Measurements from ENCODE around the gene PBRM1. TPM values are rescaled to one million over a fixed set of nuclear protein-coding genes. Genes with fewer than 3 reads are reported as not detected.

Gene PBRM1
- total and polyA plus RNA-seq, 2 of the 13 experiments (the other 11 are each of a cell fraction or from before 2014, with no cell fraction given): 10.9 to 33.2 TPM

DNA sequence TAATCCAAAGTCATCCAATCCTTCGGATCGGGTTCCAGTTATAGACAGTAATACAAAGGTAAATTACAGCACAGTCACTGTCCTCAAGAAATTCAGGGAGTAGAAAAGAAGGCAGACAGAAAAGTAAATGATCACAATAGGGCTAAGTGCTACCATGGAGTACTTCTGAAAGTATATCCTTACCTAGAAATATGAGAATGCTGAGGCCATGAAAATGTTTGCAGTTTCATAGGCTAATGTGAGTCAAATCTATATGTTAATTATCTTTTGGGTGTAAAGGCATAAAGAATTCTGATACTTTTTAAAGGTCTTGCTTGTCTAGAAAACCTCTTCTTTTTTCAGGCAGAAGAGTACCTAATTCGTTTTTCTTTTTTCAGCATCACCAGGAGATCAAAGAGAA lies 29.8 kb downstream of the PBRM1 start:
- FAIRE-seq (no peak), DNase-seq (ENCODE audit: low spot score) (no peak), ATAC-seq (no peak)
- no peak overlapping the region for H3K4me2 ChIP-seq (ENCODE audit: low read depth, low read length)
- POLR2A ChIA-PET: no interaction called here
- H4K20me1 ChIP-seq (ENCODE audit: insufficient read depth, low read length): no peaks in the 10 kb centered on the region
- H3K27ac ChIP-seq (ENCODE audit: extremely low read length, insufficient read depth, low read length): no peak overlapping the region
- TF ChIP-seq TRIM24 (CRISPR knock-in tag; IDR thresholded peaks at IDR 0.05) (no peak), KLF6 (CRISPR knock-in tag; IDR thresholded peaks at IDR 0.05) (no peak), ZNF674 (CRISPR knock-in tag; IDR thresholded peaks at IDR 0.05; ENCODE audit: low read depth) (no peak), SMAD1 (CRISPR knock-in tag; IDR thresholded peaks at IDR 0.05; ENCODE audit: borderline replicate concordance, low read depth) (no peak), ZBTB2 (CRISPR knock-in tag; IDR thresholded peaks at IDR 0.05; ENCODE audit: low read depth) (no peak), ETV5 (CRISPR knock-in tag; IDR thresholded peaks at IDR 0.05; ENCODE audit: borderline replicate concordance) (no peak), ZBTB37 (CRISPR knock-in tag; IDR thresholded peaks at IDR 0.05) (no peak), ZNF12 (CRISPR knock-in tag; IDR thresholded peaks at IDR 0.05) (no peak), HNRNPK (IDR thresholded peaks at IDR 0.05; ENCODE audit: low read depth, low read length, poor library complexity, severe bottlenecking) (no peak)
- TF ChIP-seq, protein P1, sequence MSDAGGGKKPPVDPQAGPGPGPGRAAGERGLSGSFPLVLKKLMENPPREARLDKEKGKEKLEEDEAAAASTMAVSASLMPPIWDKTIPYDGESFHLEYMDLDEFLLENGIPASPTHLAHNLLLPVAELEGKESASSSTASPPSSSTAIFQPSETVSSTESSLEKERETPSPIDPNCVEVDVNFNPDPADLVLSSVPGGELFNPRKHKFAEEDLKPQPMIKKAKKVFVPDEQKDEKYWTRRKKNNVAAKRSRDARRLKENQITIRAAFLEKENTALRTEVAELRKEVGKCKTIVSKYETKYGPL (CRISPR knock-in tag; IDR thresholded peaks at IDR 0.05): no peak
- TF ChIP-seq, protein P2, sequence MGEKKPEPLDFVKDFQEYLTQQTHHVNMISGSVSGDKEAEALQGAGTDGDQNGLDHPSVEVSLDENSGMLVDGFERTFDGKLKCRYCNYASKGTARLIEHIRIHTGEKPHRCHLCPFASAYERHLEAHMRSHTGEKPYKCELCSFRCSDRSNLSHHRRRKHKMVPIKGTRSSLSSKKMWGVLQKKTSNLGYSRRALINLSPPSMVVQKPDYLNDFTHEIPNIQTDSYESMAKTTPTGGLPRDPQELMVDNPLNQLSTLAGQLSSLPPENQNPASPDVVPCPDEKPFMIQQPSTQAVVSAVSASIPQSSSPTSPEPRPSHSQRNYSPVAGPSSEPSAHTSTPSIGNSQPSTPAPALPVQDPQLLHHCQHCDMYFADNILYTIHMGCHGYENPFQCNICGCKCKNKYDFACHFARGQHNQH (CRISPR knock-in tag; IDR thresholded peaks at IDR 0.05): no peak
- no peak overlapping the region for H3K9ac ChIP-seq (ENCODE audit: insufficient read depth, low read depth, low read length)
- H3K4me3 ChIP-seq (replicated peaks in 1 of 3; ENCODE audit: insufficient read depth in 1 of 3, low read depth in 2 of 3, low read length in 3 of 3): no peak overlapping the region
- in situ Hi-C loops (cut with HindIII; ENCODE audit: extremely low pct_ligation_motif_present, low pct_unique_long_range_greater_than_20kb) (no loop called here), intact Hi-C loops (cut with micrococcal nuclease; ENCODE audit: unreplicated experiment) (no loop called here)
- no peaks in the 10 kb centered on the region for H3K79me2 ChIP-seq (ENCODE audit: insufficient read depth, low read length)
- CTCF ChIA-PET (ENCODE audit: low intra/inter-chr PET ratio, low total read pairs): no interaction called here
- peaks cover 17 to 55% of the 10 kb centered on the region in 2 experiments for H3K36me3 ChIP-seq (replicated peaks in 1 of 2; ENCODE audit: control insufficient read depth in 1 of 2, insufficient read depth in 2 of 2, low read length in 2 of 2)
- H3K9me3 ChIP-seq (ENCODE audit: low read length): no peaks in the 10 kb centered on the region
- BruUV-seq (replicated peaks): no TSS peak
- WGBS (ENCODE audit: low lambda C conversion rate): 98% methylated on average over 3 of the region's 3 CpGs
- H3K4me1 ChIP-seq (ENCODE audit: insufficient read depth, low read length): no peaks in the 10 kb centered on the region
- no peaks in the 10 kb centered on the region for H3K27me3 ChIP-seq (ENCODE audit: control insufficient read depth in 1 of 2, insufficient read depth in 2 of 2, low read length in 2 of 2)
- H2AFZ ChIP-seq (ENCODE audit: low read length): no peak overlapping the region
